Activated B cell treated with CpG ODN at 0.5 μM for 24 hours (primary cell): ENCODE measurements around the gene DEDD. TPM values are rescaled to one million over a fixed set of nuclear protein-coding genes. Genes with fewer than 3 reads are reported as not detected.

Experiments used
- ATAC-seq: fragments of 200-7000 bp; cut with Tn5 transposase; one replicate; pipeline ENCODE4 v1.10.0; 2021; ENCODE audit warnings: low read depth, mild to moderate bottlenecking, moderate library complexity
- CTCF ChIA-PET: fragments of 350-600 bp; sonication (Branson Sonifier 250); formaldehyde crosslinking; loops from one replicate; lab custom pipeline; 2021; ENCODE audit warnings: antibody characterized with exemption; lab: Charles Lee
- POLR2A ChIA-PET: fragments of 350-600 bp; sonication (Branson Sonifier 250); formaldehyde crosslinking; loops from one replicate; lab custom pipeline; 2021; ENCODE audit warnings: antibody characterized with exemption; lab: Charles Lee
- DNase-seq: peaks from one replicate; pipeline ENCODE4 v3.0.0; 2022
- H3K27ac Mint-ChIP-seq: one replicate; pipeline ENCODE4 v1.8.0; 2020; ENCODE audit warnings: mixed read lengths
- H3K27me3 Mint-ChIP-seq: one replicate; pipeline ENCODE4 v1.8.0; 2021; ENCODE audit warnings: mixed read lengths
- H3K36me3 Mint-ChIP-seq: one replicate; pipeline ENCODE4 v1.8.0; 2021; ENCODE audit warnings: low read depth, mixed read lengths
- H3K4me1 Mint-ChIP-seq: one replicate; pipeline ENCODE4 v1.8.0; 2021; ENCODE audit warnings: mixed read lengths
- H3K4me3 Mint-ChIP-seq: one replicate; pipeline ENCODE4 v1.8.0; 2020; ENCODE audit warnings: mild to moderate bottlenecking, mixed read lengths
- H3K9me3 Mint-ChIP-seq: one replicate; pipeline ENCODE4 v1.8.0; 2020; ENCODE audit warnings: mixed read lengths
- intact Hi-C: fragments of 100-400 bp; cut with micrococcal nuclease; formaldehyde crosslinking; loops from one replicate; pipeline ENCODE4 v1.15.1; 2024
- total RNA-seq: library from RNA; stranded (reverse); gene quantifications from 2 replicates; pipeline ENCODE4 v1.2.3, GENCODE V29; 2022
- TF ChIP-seq, protein P1 (sequence below): fragments of 200-600 bp; IDR thresholded peaks from one replicate; pipeline ENCODE4 v1.8.0; 2022; ENCODE audit warnings: antibody characterized with exemption, mild to moderate bottlenecking

The DEDD gene
- total RNA-seq, 1 donor from 2014 or later, result 40.5 TPM

DNA sequence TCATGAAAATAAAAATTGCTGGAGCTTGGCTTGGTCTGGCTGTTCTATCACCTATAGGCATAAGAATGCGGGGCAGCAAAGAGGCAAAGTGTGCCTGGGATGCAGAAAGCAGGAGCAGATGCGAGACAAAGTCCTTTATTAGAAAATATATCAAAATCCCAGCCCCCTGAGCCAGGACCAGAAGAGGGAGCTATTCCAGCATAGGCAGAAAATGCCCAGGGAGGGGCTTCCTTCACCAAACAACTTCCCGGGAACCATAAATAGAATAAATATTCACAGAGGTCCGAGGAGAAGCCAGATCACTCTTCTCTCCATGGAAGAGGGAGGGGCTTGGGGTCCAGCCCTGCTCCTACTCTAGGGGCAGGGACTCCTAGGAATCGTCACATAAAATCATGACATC, 38.7 kb upstream of the DEDD start:
- Mint-ChIP-seq H3K4me1 (peaks cover 43% of the 10 kb centered on the region), H3K4me3 (no peak overlapping the region)
- intact Hi-C loops, result no loop called here

DNA sequence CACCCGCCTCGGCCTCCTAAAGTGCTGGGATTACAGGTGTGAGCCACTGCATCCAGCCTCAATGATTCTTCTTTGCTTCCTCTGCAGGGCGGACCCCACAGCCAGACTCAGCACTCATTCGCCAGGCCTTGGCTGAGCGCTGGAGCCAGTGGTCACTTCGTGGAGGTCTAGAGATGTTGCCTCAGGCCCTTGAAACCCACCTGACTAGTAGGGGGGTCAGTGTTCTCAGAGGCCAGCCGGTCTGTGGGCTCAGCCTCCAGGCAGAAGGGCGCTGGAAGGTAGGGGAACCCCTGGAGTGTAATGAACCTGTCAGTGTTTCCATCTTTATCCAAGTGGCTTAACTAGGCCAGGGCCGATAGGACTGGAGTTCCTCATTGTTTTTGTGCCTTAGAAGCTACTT, 36.4 kb upstream of the DEDD start:
- Mint-ChIP-seq H3K27ac (no peak overlapping the region), H3K36me3 (peaks cover 68% of the 10 kb centered on the region), H3K4me3 (no peak overlapping the region), H3K27me3 (no peaks in the 10 kb centered on the region), H3K9me3 (no peaks in the 10 kb centered on the region), H3K4me1 (peaks cover 36% of the 10 kb centered on the region)
- ATAC-seq, result no peak
- ChIA-PET CTCF (no interaction called here), POLR2A (interaction anchor here (1.8 kb wide), 1 partner anchor 13 kb away, joined by 6 read pairs; no protein-coding TSS in a partner anchor)
- DNase-seq, result no peak
- TF ChIP-seq, protein P1, sequence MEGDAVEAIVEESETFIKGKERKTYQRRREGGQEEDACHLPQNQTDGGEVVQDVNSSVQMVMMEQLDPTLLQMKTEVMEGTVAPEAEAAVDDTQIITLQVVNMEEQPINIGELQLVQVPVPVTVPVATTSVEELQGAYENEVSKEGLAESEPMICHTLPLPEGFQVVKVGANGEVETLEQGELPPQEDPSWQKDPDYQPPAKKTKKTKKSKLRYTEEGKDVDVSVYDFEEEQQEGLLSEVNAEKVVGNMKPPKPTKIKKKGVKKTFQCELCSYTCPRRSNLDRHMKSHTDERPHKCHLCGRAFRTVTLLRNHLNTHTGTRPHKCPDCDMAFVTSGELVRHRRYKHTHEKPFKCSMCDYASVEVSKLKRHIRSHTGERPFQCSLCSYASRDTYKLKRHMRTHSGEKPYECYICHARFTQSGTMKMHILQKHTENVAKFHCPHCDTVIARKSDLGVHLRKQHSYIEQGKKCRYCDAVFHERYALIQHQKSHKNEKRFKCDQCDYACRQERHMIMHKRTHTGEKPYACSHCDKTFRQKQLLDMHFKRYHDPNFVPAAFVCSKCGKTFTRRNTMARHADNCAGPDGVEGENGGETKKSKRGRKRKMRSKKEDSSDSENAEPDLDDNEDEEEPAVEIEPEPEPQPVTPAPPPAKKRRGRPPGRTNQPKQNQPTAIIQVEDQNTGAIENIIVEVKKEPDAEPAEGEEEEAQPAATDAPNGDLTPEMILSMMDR, result no peak
- intact Hi-C loops, result no loop called here

More for the DNA sequence above, 38.7 kb upstream of the DEDD start:
- no peaks in the 10 kb centered on the region for H3K27me3 Mint-ChIP-seq
- TF ChIP-seq, protein P1, result no peak
- H3K36me3 Mint-ChIP-seq, result peaks cover 73% of the 10 kb centered on the region
- DNase-seq (no peak), ATAC-seq (no peak)
- CTCF ChIA-PET, result interaction anchor here (0.7 kb wide), 1 partner anchor 9 kb away, joined by 4 read pairs; no protein-coding TSS in a partner anchor
- H3K9me3 Mint-ChIP-seq, result no peaks in the 10 kb centered on the region
- POLR2A ChIA-PET, result interaction anchor here (1.0 kb wide), 1 partner anchor 15 kb away, joined by 3 read pairs; no protein-coding TSS in a partner anchor
- H3K27ac Mint-ChIP-seq, result no peak overlapping the region

DNA sequence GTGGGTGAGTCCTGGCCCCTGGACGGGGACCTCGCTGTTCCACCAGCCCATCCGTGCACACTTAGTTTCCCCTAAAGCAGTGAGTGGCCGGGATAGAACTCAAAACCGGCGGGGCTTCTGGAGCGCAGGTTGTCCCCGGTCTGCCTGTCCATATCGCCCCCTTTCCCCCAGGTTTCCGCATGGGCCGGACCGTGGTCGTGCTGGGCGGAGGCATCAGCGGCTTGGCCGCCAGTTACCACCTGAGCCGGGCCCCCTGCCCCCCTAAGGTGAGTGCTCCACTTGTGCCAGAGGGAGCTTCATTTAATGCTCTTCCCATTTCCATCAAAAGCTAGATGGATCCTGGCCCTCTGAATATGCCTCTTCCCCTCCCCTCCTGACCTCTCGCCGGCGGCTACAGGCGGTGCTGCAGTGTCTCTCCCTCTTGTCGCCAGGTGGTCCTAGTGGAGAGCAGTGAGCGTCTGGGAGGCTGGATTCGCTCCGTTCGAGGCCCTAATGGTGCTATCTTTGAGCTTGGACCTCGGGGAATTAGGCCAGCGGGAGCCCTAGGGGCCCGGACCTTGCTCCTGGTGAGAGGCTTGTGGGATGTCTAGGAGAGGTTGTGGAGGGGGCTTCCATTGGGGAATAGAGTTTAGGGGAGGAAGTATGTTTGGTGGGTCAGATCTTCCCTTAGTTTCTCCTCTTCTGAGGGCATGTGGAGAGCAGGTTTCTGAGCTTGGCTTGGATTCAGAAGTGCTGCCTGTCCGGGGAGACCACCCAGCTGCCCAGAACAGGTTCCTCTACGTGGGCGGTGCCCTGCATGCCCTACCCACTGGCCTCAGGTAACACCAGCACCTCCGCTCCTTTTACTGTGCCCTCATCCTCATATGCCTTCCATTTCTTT, 34.4 kb upstream of the DEDD start:
- peak overlapping the region; percentile 88 for H3K4me3 Mint-ChIP-seq
- peaks cover 39% of the 10 kb centered on the region for H3K4me1 Mint-ChIP-seq
- ATAC-seq, result no peak
- H3K27me3 Mint-ChIP-seq, result no peaks in the 10 kb centered on the region
- CTCF ChIA-PET, result interaction anchor here (0.6 to 3.8 kb wide), 15 partner anchors 10 to 1247 kb away, joined by 3 to 40 read pairs (median 5); partner anchors contain the start of genes B4GALT3, NDUFS2, TOMM40L and UFC1
- no peak for DNase-seq
- no peaks in the 10 kb centered on the region for H3K9me3 Mint-ChIP-seq
- TF ChIP-seq, protein P1, result no peak
- POLR2A ChIA-PET, result interaction anchor here (0.6 to 4.3 kb wide), 19 partner anchors 9 to 1089 kb away, joined by 3 to 49 read pairs (median 7); partner anchors contain the start of genes ARHGAP30, B4GALT3, DEDD and NDUFS2
- intact Hi-C loops, result loop anchor here (1.0 kb wide), 5 partner anchors 10 to 35 kb away; partner anchors contain the start of genes B4GALT3, DEDD, NDUFS2 and UFC1
- H3K27ac Mint-ChIP-seq, result peak overlapping the region; percentile 98
- peaks cover 66% of the 10 kb centered on the region for H3K36me3 Mint-ChIP-seq

DNA sequence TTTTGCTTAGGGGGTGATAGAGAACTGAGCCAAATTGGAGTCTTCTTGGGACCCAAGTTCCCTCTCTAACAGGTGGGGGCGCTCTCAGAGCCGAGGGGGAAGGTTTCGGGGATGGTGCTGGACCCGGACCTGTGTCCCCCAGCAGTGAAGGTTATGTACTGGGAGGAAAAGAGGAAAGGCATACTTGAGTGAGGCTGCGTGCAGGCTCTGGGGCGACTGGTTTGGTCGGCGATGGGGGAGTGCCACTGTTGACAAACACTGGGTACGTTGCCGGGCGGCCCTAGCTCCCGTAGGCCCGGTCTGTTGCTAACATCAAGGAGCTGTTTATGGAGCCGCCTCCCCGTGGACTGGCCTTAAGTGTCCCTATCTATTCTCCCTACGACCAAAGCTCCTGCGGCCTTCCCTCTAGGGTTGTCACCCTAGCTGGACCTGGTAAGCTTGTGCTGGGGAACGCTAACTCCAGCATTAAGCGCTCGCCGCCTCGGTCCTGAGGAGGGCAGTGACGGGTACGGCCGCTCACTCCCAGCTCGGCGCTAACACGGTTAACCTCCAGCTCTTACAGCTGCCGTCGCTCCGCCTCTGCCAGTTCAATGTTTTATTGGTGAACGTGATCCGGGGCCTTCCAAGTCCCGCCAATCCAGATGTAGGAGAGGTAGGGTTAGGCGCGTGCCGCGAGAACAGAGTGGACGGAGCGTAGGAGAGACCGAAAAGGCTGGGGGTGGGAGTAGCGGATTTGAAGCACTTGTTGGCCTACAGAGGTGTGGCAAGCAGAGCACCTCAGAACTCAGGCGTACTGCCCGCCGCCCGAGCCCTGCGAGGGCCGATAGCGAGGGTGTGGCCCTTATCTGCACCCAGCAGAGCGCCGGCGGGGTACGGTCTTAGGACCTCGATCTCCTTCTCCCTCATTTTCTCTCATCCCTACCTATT, 33.5 kb upstream of the DEDD start, which contains the start of gene PPOX:
Gene PPOX (plus strand): TSS at position 685 of the 927 bp plus-strand sequence. CDS start 422 bp downstream, outside the sequence.
- TF ChIP-seq, protein P1, result no peak
- peaks cover 48% of the 10 kb centered on the region for H3K4me1 Mint-ChIP-seq
- ATAC-seq (peak; percentile 94), DNase-seq (peak; percentile 82)
- H3K36me3 Mint-ChIP-seq, result peaks cover 65% of the 10 kb centered on the region
- peak within 1 kb of the TSS; percentile 88 for H3K4me3 Mint-ChIP-seq
- CTCF ChIA-PET, result interaction anchor here (0.6 to 3.8 kb wide), 21 partner anchors 9 to 219 kb away, joined by 3 to 40 read pairs (median 5); partner anchors contain the start of genes ARHGAP30, B4GALT3, NDUFS2 and TOMM40L
- intact Hi-C loops, result loop anchor here (1.0 kb wide), 6 partner anchors 11 to 216 kb away; partner anchors contain the start of genes B4GALT3, DEDD, NDUFS2 and UFC1
- POLR2A ChIA-PET, result interaction anchor here (0.6 to 4.3 kb wide), 23 partner anchors 8 to 451 kb away, joined by 3 to 49 read pairs (median 6); partner anchors contain the start of genes ARHGAP30, B4GALT3, DEDD and NDUFS2
- no peaks in the 10 kb centered on the region for H3K27me3 Mint-ChIP-seq
- H3K27ac Mint-ChIP-seq, result peak within 1 kb of the TSS; percentile 98
- H3K9me3 Mint-ChIP-seq, result no peaks in the 10 kb centered on the region
